PC-3 (cell line): ENCODE data around the gene MN1. TPM values are rescaled to one million over a fixed set of nuclear protein-coding genes. Genes with fewer than 3 reads are reported as not detected.

ENCODE experiments used
- ATAC-seq: fragments of 200-7000 bp; cut with Tn5 transposase; 2 replicates; pipeline ENCODE4 v1.9.1; 2020; ENCODE audit warnings: mild to moderate bottlenecking, moderate library complexity
- BruUV-seq: library from RNA; stranded (reverse); fragments of 400-500 nt; replicated peaks from 2 replicates; lab custom pipeline; 2021; lab: Mats Ljungman, UMichigan
- CTCF ChIA-PET: fragments of 300-600 bp; sonication (Branson Sonifier 250); formaldehyde crosslinking; loops from one replicate; lab custom pipeline; 2022; ENCODE audit warnings: antibody characterized with exemption; lab: Charles Lee
- POLR2A ChIA-PET: fragments of 300-600 bp; sonication (Branson Sonifier 250); formaldehyde crosslinking; loops from one replicate; lab custom pipeline; 2022; ENCODE audit warnings: antibody characterized with exemption; ENCODE audit not compliant: unreplicated experiment; lab: Charles Lee
- DNase-seq: peaks from one replicate; pipeline ENCODE4 v3.0.0-alpha.2; 2015
- H2AFZ ChIP-seq: fragments of 300-600 bp; sonication (generic); 2 replicates; pipeline ENCODE4 v1.6.0; 2016; ENCODE audit warnings: antibody characterized with exemption, low read length
- H3F3A ChIP-seq: fragments of 300-600 bp; sonication (generic); one replicate; pipeline ENCODE4 v1.6.0; 2017; ENCODE audit warnings: antibody characterized with exemption, low read length, control low read depth, mild to moderate bottlenecking; ENCODE audit not compliant: unreplicated experiment
- H3K27ac ChIP-seq: fragments of 300-600 bp; sonication (generic); 2 replicates; pipeline ENCODE4 v1.5.1; 2016; ENCODE audit warnings: mild to moderate bottlenecking, low read length
- H3K27me3 ChIP-seq: fragments of 300-600 bp; sonication (generic); 2 replicates; pipeline ENCODE4 v1.6.1; 2016; ENCODE audit warnings: low read length, mixed read lengths
- H3K36me3 ChIP-seq: fragments of 300-600 bp; sonication (generic); 2 replicates; pipeline ENCODE4 v1.6.1; 2016; ENCODE audit warnings: low read depth, mixed run types, low read length, mixed read lengths
- H3K4me1 ChIP-seq: fragments of 300-600 bp; sonication (generic); 2 replicates; pipeline ENCODE4 v1.5.1; 2016; ENCODE audit warnings: low read length; ENCODE audit not compliant: insufficient read depth
- H3K4me2 ChIP-seq: fragments of 300-600 bp; sonication (generic); 2 replicates; pipeline ENCODE4 v1.6.0; 2016; ENCODE audit warnings: low read length
- H3K4me3 ChIP-seq: fragments of 300-600 bp; sonication (generic); 2 replicates; pipeline ENCODE4 v1.5.1; 2016; ENCODE audit warnings: mild to moderate bottlenecking, low read length, mixed read lengths
- H3K79me2 ChIP-seq: fragments of 300-600 bp; sonication (generic); 2 replicates; pipeline ENCODE4 v1.6.1; 2017; ENCODE audit warnings: low read length, mixed read lengths
- H3K9ac ChIP-seq: fragments of 300-600 bp; sonication (generic); 2 replicates; pipeline ENCODE4 v1.6.0; 2016; ENCODE audit warnings: mild to moderate bottlenecking, low read length
- H3K9me2 ChIP-seq: fragments of 300-600 bp; sonication (generic); replicated peaks from 2 replicates; pipeline ENCODE4 v1.6.1; 2016; ENCODE audit warnings: mixed run types, low read length, mixed read lengths
- H3K9me3 ChIP-seq: fragments of 300-600 bp; sonication (generic); 2 replicates; pipeline ENCODE4 v1.6.1; 2016; ENCODE audit warnings: low read length, mixed read lengths
- H4K20me1 ChIP-seq: fragments of 300-600 bp; sonication (generic); 2 replicates; pipeline ENCODE4 v1.6.1; 2016; ENCODE audit warnings: low read length, mixed read lengths
- CTCF ChIP-seq: fragments of 300-600 bp; sonication (generic); conservative IDR thresholded peaks from 2 replicates; pipeline ENCODE4 v1.5.1; 2017; ENCODE audit warnings: antibody characterized with exemption, low read depth, mild to moderate bottlenecking, low read length
- EZH2 ChIP-seq: fragments of 300-600 bp; sonication (generic); IDR thresholded peaks from one replicate; pipeline ENCODE4 v1.6.1; 2017; ENCODE audit warnings: antibody characterized with exemption, mild to moderate bottlenecking, low read length; ENCODE audit not compliant: unreplicated experiment
- EZH2phosphoT487 ChIP-seq: fragments of 300-600 bp; sonication (generic); IDR thresholded peaks from 2 replicates; pipeline ENCODE4 v1.6.1; 2018; ENCODE audit warnings: mild to moderate bottlenecking, antibody characterized with exemption, low read length, borderline replicate concordance
- intact Hi-C: fragments of 100-400 bp; cut with micrococcal nuclease; formaldehyde crosslinking; loops from 2 replicates; pipeline ENCODE4 v1.9.0; 2023
- total RNA-seq: library from RNA; depleted of rRNA; stranded (reverse); fragments of >200 nt; gene quantifications from 2 replicates; pipeline ENCODE4 v1.2.3, GENCODE V29; 2014

Gene MN1
- total RNA-seq, 1 experiment from 2014 or later: 2.7 TPM

- no peaks in the 10 kb centered on the region for H3K79me2 ChIP-seq
- H3K4me2 ChIP-seq: no peak overlapping the region
- H3K4me3 ChIP-seq: no peak overlapping the region
- no peaks in the 10 kb centered on the region for H3K9me2 ChIP-seq
- TF ChIP-seq EZH2phosphoT487 (no peak), CTCF (no peak), EZH2 (no peak)
- POLR2A ChIA-PET: no interaction called here
- H2AFZ ChIP-seq: no peak overlapping the region
- no peaks in the 10 kb centered on the region for H3F3A ChIP-seq
- peaks cover 11% of the 10 kb centered on the region for H3K4me1 ChIP-seq
- BruUV-seq: no TSS peak
- ATAC-seq: no peak
- CTCF ChIA-PET: no interaction called here
- no peaks in the 10 kb centered on the region for H3K27me3 ChIP-seq
- H4K20me1 ChIP-seq: no peaks in the 10 kb centered on the region
- intact Hi-C loops: no loop called here
- H3K27ac ChIP-seq: no peak overlapping the region
- H3K9ac ChIP-seq: no peak overlapping the region
- DNase-seq: no peak
- no peaks in the 10 kb centered on the region for H3K36me3 ChIP-seq
- no peaks in the 10 kb centered on the region for H3K9me3 ChIP-seq
These were observed 45.9 kb downstream of the MN1 start for GRCh38 chr22:27755521-27756211.

DNA sequence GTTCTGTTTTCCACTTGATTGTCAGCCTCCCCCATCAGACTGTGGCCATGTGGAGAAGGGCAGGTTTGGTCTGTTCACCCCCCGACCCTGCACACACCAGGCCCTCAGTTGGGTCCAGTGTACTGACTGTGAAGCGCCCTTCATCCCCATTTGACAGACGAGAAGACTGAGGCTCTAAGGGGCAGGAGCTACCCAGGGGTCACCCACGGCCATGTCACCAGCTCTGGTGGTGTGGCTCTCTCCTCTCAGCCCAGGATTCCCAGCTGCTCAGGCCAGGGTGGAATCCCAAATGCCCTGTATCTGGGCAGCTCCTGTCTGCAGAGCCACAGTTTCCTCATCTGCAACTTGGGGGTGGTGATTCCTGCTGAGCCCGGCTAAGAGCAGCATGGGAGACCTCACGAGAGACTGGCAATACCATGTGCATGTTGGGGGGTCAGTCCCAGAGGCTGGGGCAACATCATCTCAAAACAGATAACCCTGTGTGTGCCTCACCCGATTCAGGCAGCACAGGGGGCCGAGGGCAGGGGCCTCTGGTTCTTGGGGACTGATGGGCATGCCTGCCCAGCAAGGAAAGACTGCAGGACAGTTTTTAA is 46.6 kb downstream of the MN1 start:
- Histone ChIP-seq H3K9me2 (no peaks in the 10 kb centered on the region), H3K4me1 (peaks cover 11% of the 10 kb centered on the region), H3K27me3 (no peaks in the 10 kb centered on the region), H3K4me2 (no peak overlapping the region), H3K4me3 (no peak overlapping the region), H3K36me3 (no peaks in the 10 kb centered on the region), H3K79me2 (no peaks in the 10 kb centered on the region), H3K9me3 (no peaks in the 10 kb centered on the region), H3F3A (no peaks in the 10 kb centered on the region), H2AFZ (no peak overlapping the region), H3K9ac (no peak overlapping the region), H4K20me1 (no peaks in the 10 kb centered on the region), H3K27ac (no peak overlapping the region)
- intact Hi-C loops: no loop called here
- CTCF ChIA-PET: no interaction called here
- no peak for DNase-seq
- ATAC-seq: no peak
- no peak for TF ChIP-seq EZH2
- TF ChIP-seq EZH2phosphoT487: no peak
- TF ChIP-seq CTCF: no peak
- POLR2A ChIA-PET: no interaction called here
- BruUV-seq: no TSS peak

- H3F3A ChIP-seq: no peaks in the 10 kb centered on the region
- no peak overlapping the region for H3K4me2 ChIP-seq
- H3K36me3 ChIP-seq: no peaks in the 10 kb centered on the region
- H3K27ac ChIP-seq: no peak overlapping the region
- BruUV-seq: no TSS peak
- no peaks in the 10 kb centered on the region for H4K20me1 ChIP-seq
- ChIA-PET CTCF (no interaction called here), POLR2A (no interaction called here)
- H3K9ac ChIP-seq: no peak overlapping the region
- no peaks in the 10 kb centered on the region for H3K9me3 ChIP-seq
- no peak overlapping the region for H2AFZ ChIP-seq
- H3K9me2 ChIP-seq: no peaks in the 10 kb centered on the region
- ATAC-seq (no peak), DNase-seq (no peak)
- intact Hi-C loops: no loop called here
- H3K79me2 ChIP-seq: no peaks in the 10 kb centered on the region
- no peak overlapping the region for H3K4me3 ChIP-seq
- no peaks in the 10 kb centered on the region for H3K27me3 ChIP-seq
- peaks cover 11% of the 10 kb centered on the region for H3K4me1 ChIP-seq
- TF ChIP-seq CTCF (no peak), EZH2 (no peak)
These were observed 47.2 kb downstream of the MN1 start for GRCh38 chr22:27754247-27754887.
